Erythroblast (primary cell): ENCODE data around the gene TMEM131L.

ENCODE experiments used
- GATA1 ChIP-seq: IDR thresholded peaks from 2 replicates; pipeline ENCODE4 v1.6.1; 2011; ENCODE audit warnings: low read depth, mild to moderate bottlenecking, control low read depth, low read length, moderate library complexity
- POLR2A ChIP-seq: IDR thresholded peaks from 2 replicates; pipeline ENCODE4 v1.6.1; 2011; ENCODE audit warnings: mild to moderate bottlenecking, low read length

DNA sequence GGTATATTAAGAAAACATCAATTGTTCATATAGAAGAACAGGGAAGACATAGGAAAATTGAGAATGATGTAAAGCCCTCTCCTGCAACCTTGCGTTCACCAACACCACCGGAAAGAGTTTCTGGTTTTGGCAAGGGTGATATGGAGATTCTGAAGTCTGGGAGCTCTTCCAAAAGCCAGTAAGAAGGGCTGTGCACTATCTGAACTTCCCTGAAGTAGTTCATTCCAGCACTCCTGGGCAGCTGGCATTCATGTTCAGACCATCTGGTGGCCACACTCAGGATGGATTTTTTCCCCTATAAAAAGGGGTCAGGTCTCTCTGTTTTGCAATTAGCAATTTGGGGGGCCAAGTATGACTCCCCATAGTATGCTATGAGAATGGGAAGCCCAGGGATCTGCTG is 202.5 kb downstream of the TMEM131L start:
- TF ChIP-seq POLR2A (no peak), GATA1 (no peak)
